ENCODE measurements around the gene OR6N2. TPM values are rescaled to one million over a fixed set of nuclear protein-coding genes. Genes with fewer than 3 reads are reported as not detected.

Gene OR6N2
- total RNA-seq, 1 experiment from 2014 or later = not detected

DNA sequence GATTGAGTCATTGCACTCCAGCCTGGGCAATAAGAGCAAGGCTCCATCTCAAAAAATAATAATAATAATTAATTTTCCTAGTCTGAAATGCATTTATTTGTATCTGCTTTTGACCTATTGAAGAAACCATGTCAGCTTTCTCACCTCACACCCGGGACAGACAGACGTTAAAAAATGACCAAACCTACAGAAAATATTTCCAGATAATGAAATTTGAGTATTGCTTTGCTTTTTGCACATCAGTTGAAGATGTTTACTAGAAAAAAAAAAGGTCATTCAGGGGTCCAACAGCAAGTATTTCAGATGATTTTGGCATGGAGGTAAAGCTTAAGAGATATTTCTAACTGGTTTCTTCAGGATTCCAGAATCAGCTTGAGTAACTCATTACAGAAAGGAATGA lies 26.6 kb downstream of the OR6N2 start, which contains the start of gene OR6K6:
OR6K6 (plus strand) TSS at position 301 of the 400 bp plus-strand sequence. CDS start 168 bp downstream, outside the sequence.
- POLR2A ChIA-PET = no interaction called here
- CTCF ChIA-PET = no interaction called here
- Mint-ChIP-seq H3K9me3 (ENCODE audit: unreplicated experiment) (peaks cover 8% of the 10 kb centered on the region), H3K4me1 (ENCODE audit: low read depth, unreplicated experiment) (no peaks in the 10 kb centered on the region), H3K4me3 (ENCODE audit: unreplicated experiment) (no peak within 1 kb of the TSS), H3K27ac (ENCODE audit: unreplicated experiment) (no peak within 1 kb of the TSS), H3K36me3 (ENCODE audit: insufficient read depth, unreplicated experiment) (no peaks in the 10 kb centered on the region), H3K27me3 (ENCODE audit: insufficient read depth, unreplicated experiment) (peaks cover 3% of the 10 kb centered on the region)
- TF ChIP-seq, protein P1, sequence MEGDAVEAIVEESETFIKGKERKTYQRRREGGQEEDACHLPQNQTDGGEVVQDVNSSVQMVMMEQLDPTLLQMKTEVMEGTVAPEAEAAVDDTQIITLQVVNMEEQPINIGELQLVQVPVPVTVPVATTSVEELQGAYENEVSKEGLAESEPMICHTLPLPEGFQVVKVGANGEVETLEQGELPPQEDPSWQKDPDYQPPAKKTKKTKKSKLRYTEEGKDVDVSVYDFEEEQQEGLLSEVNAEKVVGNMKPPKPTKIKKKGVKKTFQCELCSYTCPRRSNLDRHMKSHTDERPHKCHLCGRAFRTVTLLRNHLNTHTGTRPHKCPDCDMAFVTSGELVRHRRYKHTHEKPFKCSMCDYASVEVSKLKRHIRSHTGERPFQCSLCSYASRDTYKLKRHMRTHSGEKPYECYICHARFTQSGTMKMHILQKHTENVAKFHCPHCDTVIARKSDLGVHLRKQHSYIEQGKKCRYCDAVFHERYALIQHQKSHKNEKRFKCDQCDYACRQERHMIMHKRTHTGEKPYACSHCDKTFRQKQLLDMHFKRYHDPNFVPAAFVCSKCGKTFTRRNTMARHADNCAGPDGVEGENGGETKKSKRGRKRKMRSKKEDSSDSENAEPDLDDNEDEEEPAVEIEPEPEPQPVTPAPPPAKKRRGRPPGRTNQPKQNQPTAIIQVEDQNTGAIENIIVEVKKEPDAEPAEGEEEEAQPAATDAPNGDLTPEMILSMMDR (IDR thresholded peaks at IDR 0.05; ENCODE audit: insufficient read depth in 1 of 2, low read depth in 1 of 2, low read length in 1 of 2, severe bottlenecking in 1 of 2, unreplicated experiment in 1 of 2) = no peak
- Histone ChIP-seq H3K4me3 (ENCODE audit: low read depth, low read length) (no peak within 1 kb of the TSS), H3K36me3 (ENCODE audit: control insufficient read depth, insufficient read depth, low read length) (no peaks in the 10 kb centered on the region), H3K27me3 (replicated peaks; ENCODE audit: control insufficient read depth, insufficient read depth, low read length) (no peaks in the 10 kb centered on the region), H3K4me1 (peaks cover 3% of the 10 kb centered on the region; the same call in 1 of the 2 replicates), H3K9me3 (no peaks in the 10 kb centered on the region)
- DNase-seq = no peak
- no TSS peak for BruUV-seq (replicated peaks)
- intact Hi-C loops (cut with micrococcal nuclease; ENCODE audit: unreplicated experiment) = no loop called here

DNA sequence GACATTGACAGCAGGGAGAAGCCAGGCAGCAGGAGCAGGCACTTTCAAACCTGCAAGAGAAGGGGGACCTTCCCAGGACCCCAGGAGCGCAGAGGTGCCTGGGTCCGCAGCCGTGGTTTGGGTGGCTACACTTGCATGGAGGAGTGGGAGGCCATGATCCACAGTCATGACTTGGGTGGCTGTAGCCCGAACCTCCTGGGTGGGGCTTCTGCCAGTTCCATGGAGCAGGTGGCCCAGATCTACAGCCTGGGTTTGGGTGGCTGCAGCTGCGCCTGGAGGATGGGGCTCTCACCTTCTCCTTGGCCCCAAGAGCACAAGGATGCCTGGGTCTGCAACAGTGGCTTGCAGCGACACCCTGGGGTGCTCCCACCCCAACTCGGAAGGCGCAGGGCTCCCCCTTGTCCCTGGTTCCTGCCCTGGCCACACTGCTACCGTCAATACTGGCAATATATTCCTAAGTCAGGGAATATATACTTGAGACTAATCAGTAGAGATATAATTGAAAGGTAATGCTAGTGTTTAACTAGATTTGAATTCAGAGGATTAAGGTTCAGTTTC lies 28.8 kb downstream of the OR6N2 start:
- Mint-ChIP-seq H3K27ac (ENCODE audit: unreplicated experiment) (no peak overlapping the region), H3K4me3 (ENCODE audit: unreplicated experiment) (no peak overlapping the region), H3K4me1 (ENCODE audit: low read depth, unreplicated experiment) (no peaks in the 10 kb centered on the region), H3K27me3 (ENCODE audit: insufficient read depth, unreplicated experiment) (peaks cover 3% of the 10 kb centered on the region), H3K9me3 (ENCODE audit: unreplicated experiment) (no peaks in the 10 kb centered on the region), H3K36me3 (ENCODE audit: insufficient read depth, unreplicated experiment) (no peaks in the 10 kb centered on the region)
- Histone ChIP-seq H3K9me3 (no peaks in the 10 kb centered on the region), H3K36me3 (ENCODE audit: control insufficient read depth, insufficient read depth, low read length) (no peaks in the 10 kb centered on the region), H3K4me1 (no peaks in the 10 kb centered on the region), H3K27me3 (replicated peaks; ENCODE audit: control insufficient read depth, insufficient read depth, low read length) (no peaks in the 10 kb centered on the region), H3K4me3 (ENCODE audit: low read depth, low read length) (no peak overlapping the region)
- intact Hi-C loops (cut with micrococcal nuclease; ENCODE audit: unreplicated experiment) = no loop called here
- TF ChIP-seq, protein P1 (IDR thresholded peaks at IDR 0.05; ENCODE audit: insufficient read depth in 1 of 2, low read depth in 1 of 2, low read length in 1 of 2, severe bottlenecking in 1 of 2, unreplicated experiment in 1 of 2) = no peak
- ChIA-PET POLR2A (no interaction called here), CTCF (no interaction called here)
- DNase-seq = no peak
- BruUV-seq (replicated peaks) = no TSS peak

DNA sequence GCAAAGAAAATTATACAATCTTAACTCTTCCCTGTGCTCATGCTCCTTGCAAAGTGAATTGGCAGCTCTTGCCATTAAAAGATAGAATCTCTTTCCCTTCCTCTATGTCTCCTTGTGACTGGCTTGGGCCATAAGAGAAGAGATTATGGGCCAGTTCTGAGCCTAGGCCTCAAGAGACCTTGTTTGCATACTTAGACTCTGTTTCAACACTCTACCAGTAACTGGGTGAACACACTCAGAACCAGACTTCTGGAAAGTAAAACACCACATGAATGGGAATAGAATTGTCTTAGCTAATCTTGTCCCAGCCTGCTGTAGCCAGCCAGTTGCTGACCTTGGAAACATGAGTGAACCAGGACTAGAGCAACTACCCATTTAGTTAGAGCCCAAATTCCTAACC lies 45.2 kb downstream of the OR6N2 start:
- POLR2A ChIA-PET = no interaction called here
- TF ChIP-seq, protein P1 (IDR thresholded peaks at IDR 0.05; ENCODE audit: insufficient read depth in 1 of 2, low read depth in 1 of 2, low read length in 1 of 2, severe bottlenecking in 1 of 2, unreplicated experiment in 1 of 2) = no peak
- intact Hi-C loops (cut with micrococcal nuclease; ENCODE audit: unreplicated experiment) = no loop called here
- no peaks in the 10 kb centered on the region for H3K36me3 ChIP-seq (ENCODE audit: control insufficient read depth, insufficient read depth, low read length)
- Mint-ChIP-seq H3K4me1 (ENCODE audit: low read depth, unreplicated experiment) (peaks cover 8% of the 10 kb centered on the region), H3K4me3 (ENCODE audit: unreplicated experiment) (no peak overlapping the region), H3K27ac (ENCODE audit: unreplicated experiment) (no peak overlapping the region), H3K27me3 (ENCODE audit: insufficient read depth, unreplicated experiment) (no peaks in the 10 kb centered on the region), H3K9me3 (ENCODE audit: unreplicated experiment) (no peaks in the 10 kb centered on the region), H3K36me3 (ENCODE audit: insufficient read depth, unreplicated experiment) (no peaks in the 10 kb centered on the region)
- no TSS peak for BruUV-seq (replicated peaks)
- no peaks in the 10 kb centered on the region; the same call in 1 of the 2 replicates for H3K9me3 ChIP-seq
- H3K27me3 ChIP-seq (replicated peaks; ENCODE audit: control insufficient read depth, insufficient read depth, low read length) = no peaks in the 10 kb centered on the region
- H3K4me3 ChIP-seq (ENCODE audit: low read depth, low read length) = no peak overlapping the region
- H3K4me1 ChIP-seq = peaks cover 11% of the 10 kb centered on the region
- CTCF ChIA-PET = no interaction called here
- DNase-seq = no peak

All from Caco-2 (cell line).